OCI-LY3 (cell line): ENCODE measurements around the gene SERPINB11.

Source experiments
- H2AFZ ChIP-seq: fragments of 200-600, 300-600 bp; shearing (Covaris generic); 2 replicates; pipeline ENCODE4 v1.6.0; 2014; ENCODE audit warnings: antibody characterized with exemption, low read depth, low read length
- H3K27ac ChIP-seq: fragments of 200-600, 300-600 bp; sonication (generic); 2 replicates; pipeline ENCODE4 v1.5.1; 2014; ENCODE audit warnings: mild to moderate bottlenecking, low read length, moderate library complexity, mixed read lengths
- H3K27me3 ChIP-seq: fragments of 200-600, 300-600 bp; sonication (generic); 2 replicates; pipeline ENCODE4 v1.6.1; 2014; ENCODE audit warnings: low read depth, low read length, mixed read lengths
- H3K36me3 ChIP-seq: fragments of 200-600, 300-600 bp; sonication (generic); replicated peaks from 2 replicates; pipeline ENCODE3; 2014; ENCODE audit warnings: low read depth, low read length, mixed read lengths
- H3K4me1 ChIP-seq: fragments of 300-600, 200-600 bp; sonication (generic); 2 replicates; pipeline ENCODE4 v1.6.1; 2014; ENCODE audit warnings: low read length, mixed read lengths
- H3K4me2 ChIP-seq: fragments of 200-600, 300-600 bp; sonication (generic); 2 replicates; pipeline ENCODE4 v1.6.1; 2014; ENCODE audit warnings: low read length, mixed read lengths
- H3K4me3 ChIP-seq: fragments of 300-600, 200-600 bp; sonication (generic); 2 replicates; pipeline ENCODE4 v1.5.1; 2014; ENCODE audit warnings: antibody characterized with exemption, mild to moderate bottlenecking, low read length, moderate library complexity
- H3K79me2 ChIP-seq: fragments of 300-600, 200-600 bp; shearing (Covaris generic); 2 replicates; pipeline ENCODE4 v1.6.1; 2014; ENCODE audit warnings: mild to moderate bottlenecking, low read length, mixed read lengths
- H3K9ac ChIP-seq: fragments of 300-600, 200-600 bp; shearing (Covaris generic); 2 replicates; pipeline ENCODE4 v1.6.0; 2014; ENCODE audit warnings: mild to moderate bottlenecking, low read length, moderate library complexity
- H3K9me3 ChIP-seq: fragments of 200-600, 300-600 bp; shearing (Covaris generic); 2 replicates; pipeline ENCODE4 v1.6.1; 2014; ENCODE audit warnings: low read length, mixed read lengths; ENCODE audit not compliant: insufficient read depth
- H4K20me1 ChIP-seq: fragments of 200-600, 300-600 bp; sonication (generic); 2 replicates; pipeline ENCODE4 v1.6.1; 2016; ENCODE audit warnings: low read length, mixed read lengths; ENCODE audit not compliant: insufficient read depth
- EZH2phosphoT487 ChIP-seq: fragments of 200-600 bp; shearing (Covaris generic); IDR thresholded peaks from 2 replicates; pipeline ENCODE4 v1.6.1; 2018; ENCODE audit warnings: antibody characterized with exemption, mixed run types, low read depth
- TF ChIP-seq, protein P1 (sequence below): fragments of 200-600, 300-600 bp; sonication (generic); IDR thresholded peaks from 2 replicates; pipeline ENCODE4 v1.5.1; 2014; ENCODE audit warnings: antibody characterized with exemption, low read length, low read depth

SERPINB11 gene

DNA sequence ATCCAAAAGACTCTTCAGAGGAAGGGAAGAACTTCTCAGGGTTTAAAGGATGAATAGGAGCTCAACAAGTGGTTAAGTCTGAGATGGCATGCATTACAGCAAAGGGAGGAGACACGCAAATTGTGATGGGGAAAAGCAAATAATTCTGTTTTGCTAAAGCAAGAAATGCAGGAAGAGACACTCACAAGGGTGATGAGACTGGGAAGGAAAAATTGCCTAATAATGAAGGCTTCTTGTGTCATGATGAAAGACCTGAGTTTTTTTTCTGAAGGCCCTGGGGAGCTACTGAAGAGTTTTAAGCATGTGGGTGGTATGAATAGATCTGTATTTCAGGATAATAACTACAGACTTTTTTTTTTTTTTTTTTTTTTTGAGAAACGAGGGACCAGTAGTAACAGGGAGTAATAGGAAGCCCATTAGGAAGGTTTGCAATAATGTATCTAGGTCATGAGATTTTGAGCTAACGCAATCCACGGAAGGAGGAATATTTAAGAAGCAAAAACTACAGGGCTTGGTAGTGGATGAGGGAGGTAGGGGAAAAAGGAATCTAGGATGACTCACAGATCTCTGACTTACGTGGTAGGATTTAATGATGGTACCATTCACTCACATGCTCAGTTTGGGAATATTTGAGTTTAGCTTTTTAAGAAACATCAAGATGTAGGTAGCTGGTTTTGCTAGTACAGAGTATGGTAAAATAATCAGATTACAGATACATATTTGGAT lies 25.1 kb upstream of the SERPINB11 start:
- Histone ChIP-seq H3K27ac (no peak overlapping the region), H3K9ac (no peak overlapping the region), H3K4me2 (no peak overlapping the region), H4K20me1 (no peaks in the 10 kb centered on the region), H3K4me1 (no peaks in the 10 kb centered on the region), H2AFZ (no peak overlapping the region), H3K9me3 (no peaks in the 10 kb centered on the region), H3K27me3 (no peaks in the 10 kb centered on the region), H3K36me3 (no peaks in the 10 kb centered on the region), H3K79me2 (no peaks in the 10 kb centered on the region), H3K4me3 (no peak overlapping the region)
- no peak for TF ChIP-seq EZH2phosphoT487

- TF ChIP-seq, protein P1, sequence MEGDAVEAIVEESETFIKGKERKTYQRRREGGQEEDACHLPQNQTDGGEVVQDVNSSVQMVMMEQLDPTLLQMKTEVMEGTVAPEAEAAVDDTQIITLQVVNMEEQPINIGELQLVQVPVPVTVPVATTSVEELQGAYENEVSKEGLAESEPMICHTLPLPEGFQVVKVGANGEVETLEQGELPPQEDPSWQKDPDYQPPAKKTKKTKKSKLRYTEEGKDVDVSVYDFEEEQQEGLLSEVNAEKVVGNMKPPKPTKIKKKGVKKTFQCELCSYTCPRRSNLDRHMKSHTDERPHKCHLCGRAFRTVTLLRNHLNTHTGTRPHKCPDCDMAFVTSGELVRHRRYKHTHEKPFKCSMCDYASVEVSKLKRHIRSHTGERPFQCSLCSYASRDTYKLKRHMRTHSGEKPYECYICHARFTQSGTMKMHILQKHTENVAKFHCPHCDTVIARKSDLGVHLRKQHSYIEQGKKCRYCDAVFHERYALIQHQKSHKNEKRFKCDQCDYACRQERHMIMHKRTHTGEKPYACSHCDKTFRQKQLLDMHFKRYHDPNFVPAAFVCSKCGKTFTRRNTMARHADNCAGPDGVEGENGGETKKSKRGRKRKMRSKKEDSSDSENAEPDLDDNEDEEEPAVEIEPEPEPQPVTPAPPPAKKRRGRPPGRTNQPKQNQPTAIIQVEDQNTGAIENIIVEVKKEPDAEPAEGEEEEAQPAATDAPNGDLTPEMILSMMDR: no peak
- TF ChIP-seq EZH2phosphoT487: no peak
- Histone ChIP-seq H3K9me3 (no peaks in the 10 kb centered on the region), H3K4me2 (no peak overlapping the region), H3K9ac (no peak overlapping the region), H3K27me3 (peaks cover 13% of the 10 kb centered on the region; the same call in 1 of the 2 replicates), H3K36me3 (no peaks in the 10 kb centered on the region), H3K4me3 (no peak overlapping the region), H3K27ac (no peak overlapping the region), H3K79me2 (no peaks in the 10 kb centered on the region), H4K20me1 (no peaks in the 10 kb centered on the region), H2AFZ (no peak overlapping the region), H3K4me1 (no peaks in the 10 kb centered on the region)
These were observed 22.7 kb upstream of the SERPINB11 start for GRCh38 chr18:63679820-63680606.

GRCh38 chr18:63681449-63682340 lies 21.1 kb upstream of the SERPINB11 start:
- Histone ChIP-seq H3K27ac (no peak overlapping the region), H3K4me2 (no peak overlapping the region), H3K4me1 (no peaks in the 10 kb centered on the region)

GRCh38 chr18:63683152-63683551 lies 19.6 kb upstream of the SERPINB11 start:
- Histone ChIP-seq H3K9me3 (no peaks in the 10 kb centered on the region), H3K27me3 (peaks cover 18% of the 10 kb centered on the region; the same call in 1 of the 2 replicates), H3K4me1 (no peaks in the 10 kb centered on the region), H2AFZ (no peak overlapping the region), H3K79me2 (no peaks in the 10 kb centered on the region), H3K4me3 (no peak overlapping the region), H3K36me3 (no peaks in the 10 kb centered on the region), H3K4me2 (no peak overlapping the region), H4K20me1 (no peaks in the 10 kb centered on the region), H3K9ac (no peak overlapping the region), H3K27ac (no peak overlapping the region)
- no peak for TF ChIP-seq EZH2phosphoT487
- TF ChIP-seq, protein P1: no peak

More at GRCh38 chr18:63681449-63682340, 21.1 kb upstream of the SERPINB11 start:
- Histone ChIP-seq H2AFZ (no peak overlapping the region), H3K9me3 (no peaks in the 10 kb centered on the region), H3K79me2 (no peaks in the 10 kb centered on the region), H3K27me3 (peaks cover 18% of the 10 kb centered on the region; the same call in 1 of the 2 replicates), H3K9ac (no peak overlapping the region), H4K20me1 (no peaks in the 10 kb centered on the region), H3K4me3 (no peak overlapping the region), H3K36me3 (no peaks in the 10 kb centered on the region)
- TF ChIP-seq, protein P1: no peak
- TF ChIP-seq EZH2phosphoT487: no peak
